GM21528 (cell line): ENCODE results near the gene PTMS.
"Not testable (repeated sequence)": the region's sequence is repeated elsewhere in the genome, so short reads cannot be mapped to it uniquely, and the experiment has no call there.

Experiments
- ATAC-seq: cut with Tn5 transposase; IDR thresholded peaks from one replicate; pipeline ENCODE4 v1.9.1; 2021; ENCODE audit warnings: mild to moderate bottlenecking, moderate library complexity; ENCODE audit not compliant: unreplicated experiment, low FRiP score

Gene PTMS

GRCh38 chr12:6765634-6766581, at the start of gene PTMS:
PTMS (plus strand) TSS chr12:6766363; CDS start chr12:6766706, 343 bp downstream.
- ATAC-seq: no peak

GRCh38 chr12:6716874-6717437, 49.2 kb upstream of the PTMS start:
- ATAC-seq: no peak

- ATAC-seq: no peak
Observed at GRCh38 chr12:6722863-6723262, 43.3 kb upstream of the PTMS start.

- ATAC-seq: peak; percentile 87
Observed at GRCh38 chr12:6723607-6724408, 42.4 kb upstream of the PTMS start, which contains the start of gene COPS7A. COPS7A (plus strand) TSS chr12:6724046; CDS start chr12:6724657, 611 bp downstream.

- peak; percentile 33 for ATAC-seq
Observed at GRCh38 chr12:6724409-6724797, 41.8 kb upstream of the PTMS start.

- ATAC-seq: no peak
Observed at GRCh38 chr12:6725350-6725749, 40.8 kb upstream of the PTMS start.

- ATAC-seq: no peak
Observed at GRCh38 chr12:6729186-6729585, 37.0 kb upstream of the PTMS start.

- no peak for ATAC-seq
Observed at GRCh38 chr12:6730169-6730568, 36.0 kb upstream of the PTMS start.

- ATAC-seq: no peak
Observed at GRCh38 chr12:6734506-6735387, 31.4 kb upstream of the PTMS start.

GRCh38 chr12:6735448-6736191, 30.5 kb upstream of the PTMS start:
- no peak for ATAC-seq

- no peak for ATAC-seq
Observed at GRCh38 chr12:6736754-6737153, 29.4 kb upstream of the PTMS start.

GRCh38 chr12:6742080-6742479, 24.1 kb upstream of the PTMS start:
- ATAC-seq: not testable (repeated sequence)

- ATAC-seq: no peak
Observed at GRCh38 chr12:6742834-6743233, 23.3 kb upstream of the PTMS start.

- ATAC-seq: not testable (repeated sequence)
Observed at GRCh38 chr12:6743300-6743699, 22.9 kb upstream of the PTMS start.

GRCh38 chr12:6745741-6746525, 20.2 kb upstream of the PTMS start:
- ATAC-seq: no peak

- ATAC-seq: no peak
Observed at GRCh38 chr12:6747216-6747615, 18.9 kb upstream of the PTMS start.

GRCh38 chr12:6748761-6749160, 17.4 kb upstream of the PTMS start:
- no peak for ATAC-seq

GRCh38 chr12:6750506-6750905, 15.7 kb upstream of the PTMS start:
- ATAC-seq: no peak

GRCh38 chr12:6751767-6752166, 14.4 kb upstream of the PTMS start:
- ATAC-seq: no peak
